ENCODE data around the gene ABCA3. TPM values are rescaled to one million over a fixed set of nuclear protein-coding genes. Genes with fewer than 3 reads are reported as not detected.

Gene ABCA3
- total and polyA plus RNA-seq, 2 donors from 2014 or later, result 5.5 to 35.5 TPM

GRCh38 chr16:2331199-2331930 is 9.2 kb downstream of the ABCA3 start:
- H3K36me3 ChIP-seq (ENCODE audit: control insufficient read depth in 2 of 3, insufficient read depth in 3 of 3, low read length in 3 of 3), result no peaks in the 10 kb centered on the region
- DNase-seq (no peak), FAIRE-seq (no peak)
- no peaks in the 10 kb centered on the region for H3K27me3 ChIP-seq (ENCODE audit: control insufficient read depth, insufficient read depth, low read length)
- H3K9me3 ChIP-seq (ENCODE audit: control insufficient read depth in 2 of 3, insufficient read depth in 1 of 3, low read length in 3 of 3), result no peaks in the 10 kb centered on the region
- H3K4me3 ChIP-seq (ENCODE audit: low read length in 3 of 3), result no peak overlapping the region
- no peak for TF ChIP-seq CTCF (IDR thresholded peaks at IDR 0.05; ENCODE audit: borderline replicate concordance, extremely low read depth, insufficient read depth)
- no peaks in the 10 kb centered on the region for H3K4me1 ChIP-seq (ENCODE audit: control insufficient read depth in 2 of 3, insufficient read depth in 2 of 3, low read depth in 1 of 3, low read length in 3 of 3)
- H3K27ac ChIP-seq (ENCODE audit: low read depth in 2 of 2, low read length in 2 of 2), result no peak overlapping the region
- H3K9ac ChIP-seq (ENCODE audit: low read length in 3 of 3), result no peak overlapping the region
- intact Hi-C loops (cut with DNase I), result no loop called here

- DNase-seq (no peak), FAIRE-seq (no peak)
- no peak for TF ChIP-seq CTCF (IDR thresholded peaks at IDR 0.05; ENCODE audit: borderline replicate concordance, extremely low read depth, insufficient read depth)
- Histone ChIP-seq H3K9ac (ENCODE audit: low read length in 3 of 3) (no peak overlapping the region), H3K9me3 (ENCODE audit: control insufficient read depth in 2 of 3, insufficient read depth in 1 of 3, low read length in 3 of 3) (no peaks in the 10 kb centered on the region), H3K36me3 (ENCODE audit: control insufficient read depth in 2 of 3, insufficient read depth in 3 of 3, low read length in 3 of 3) (peaks cover 0 to 3% (median 0%) of the 10 kb centered on the region in 3 donors), H3K27ac (ENCODE audit: low read depth in 2 of 2, low read length in 2 of 2) (no peak overlapping the region), H3K4me3 (ENCODE audit: low read length in 3 of 3) (no peak overlapping the region), H3K27me3 (ENCODE audit: control insufficient read depth, insufficient read depth, low read length) (no peaks in the 10 kb centered on the region), H3K4me1 (ENCODE audit: control insufficient read depth in 2 of 3, insufficient read depth in 2 of 3, low read depth in 1 of 3, low read length in 3 of 3) (no peaks in the 10 kb centered on the region)
- intact Hi-C loops (cut with DNase I), result no loop called here
These were observed 11.0 kb downstream of the ABCA3 start for GRCh38 chr16:2329532-2329931.

GRCh38 chr16:2328428-2328827 is 12.1 kb downstream of the ABCA3 start:
- Histone ChIP-seq H3K27me3 (ENCODE audit: control insufficient read depth, insufficient read depth, low read length) (no peaks in the 10 kb centered on the region), H3K9me3 (ENCODE audit: control insufficient read depth in 2 of 3, insufficient read depth in 1 of 3, low read length in 3 of 3) (no peaks in the 10 kb centered on the region), H3K9ac (ENCODE audit: low read length in 3 of 3) (no peak overlapping the region), H3K27ac (ENCODE audit: low read depth in 2 of 2, low read length in 2 of 2) (no peak overlapping the region), H3K36me3 (ENCODE audit: control insufficient read depth in 2 of 3, insufficient read depth in 3 of 3, low read length in 3 of 3) (peaks cover 0 to 3% (median 0%) of the 10 kb centered on the region in 3 donors), H3K4me3 (ENCODE audit: low read length in 3 of 3) (no peak overlapping the region), H3K4me1 (ENCODE audit: control insufficient read depth in 2 of 3, insufficient read depth in 2 of 3, low read depth in 1 of 3, low read length in 3 of 3) (no peaks in the 10 kb centered on the region)
- intact Hi-C loops (cut with DNase I), result no loop called here
- no peak for FAIRE-seq
- no peak for TF ChIP-seq CTCF (IDR thresholded peaks at IDR 0.05; ENCODE audit: borderline replicate concordance, extremely low read depth, insufficient read depth)
- no peak for DNase-seq
